ENCODE results near the gene C3orf80.

C3orf80 gene

DNA sequence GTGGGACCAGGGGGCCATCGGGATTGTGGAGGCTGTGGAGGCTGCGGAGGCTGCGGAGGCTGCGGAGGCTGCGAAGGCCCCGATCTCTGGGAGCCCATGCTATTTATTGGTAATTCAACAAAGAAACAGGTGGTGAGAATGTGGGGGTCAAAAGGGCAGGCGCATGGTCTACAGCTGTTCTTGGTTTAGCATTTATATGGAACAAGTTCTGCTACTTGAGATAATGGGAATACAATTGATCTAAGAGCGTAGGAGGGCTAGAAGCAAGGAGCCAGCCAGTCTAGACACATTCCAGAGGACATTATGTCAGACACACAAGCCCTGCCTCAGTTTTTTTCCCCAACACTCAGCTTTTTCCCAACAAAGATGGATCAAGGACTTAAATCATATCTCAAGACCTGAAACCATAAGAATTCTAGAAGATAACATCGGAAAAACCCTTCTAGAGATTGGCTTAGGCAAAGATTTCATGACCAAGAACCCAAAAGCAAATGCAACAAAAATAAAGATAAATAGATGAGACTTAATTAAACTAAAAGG lies 20.1 kb downstream of the C3orf80 start:
- Histone ChIP-seq H2BK5ac (ENCODE audit: low read depth, low read length, poor library complexity, severe bottlenecking) (no peak overlapping the region), H4K8ac (ENCODE audit: low read length) (no peak overlapping the region), H3K4me2 (ENCODE audit: low read length, poor library complexity, severe bottlenecking) (no peak overlapping the region), H3K36me3 (ENCODE audit: control insufficient read depth in 1 of 2, insufficient read depth in 2 of 2, low read depth in 1 of 2, low read length in 2 of 2) (no peaks in the 10 kb centered on the region), H3K14ac (ENCODE audit: low read length in 2 of 2) (no peak overlapping the region), H4K91ac (ENCODE audit: low read length) (no peak overlapping the region), H3K23ac (ENCODE audit: low read length in 2 of 2) (no peak overlapping the region), H3K4ac (ENCODE audit: low read depth in 1 of 2, low read length in 2 of 2) (no peak overlapping the region), H2AK5ac (ENCODE audit: low read length, severe bottlenecking) (no peak overlapping the region), H2BK12ac (ENCODE audit: low read length in 2 of 2) (no peak overlapping the region), H3K9ac (ENCODE audit: low read length) (no peak overlapping the region), H3K27me3 (ENCODE audit: control insufficient read depth in 1 of 2, insufficient read depth in 1 of 2, low read length in 2 of 2) (no peaks in the 10 kb centered on the region), H3K79me1 (replicated peaks; ENCODE audit: low read length, poor library complexity, severe bottlenecking) (no peaks in the 10 kb centered on the region), H2BK120ac (ENCODE audit: low read depth, low read length) (no peak overlapping the region), H3K18ac (ENCODE audit: low read depth in 1 of 2, low read length in 2 of 2) (no peak overlapping the region), H3K4me1 (ENCODE audit: control insufficient read depth, insufficient read depth, low read depth, low read length) (no peaks in the 10 kb centered on the region), H3K9me3 (ENCODE audit: control insufficient read depth, low read length) (no peaks in the 10 kb centered on the region), H2BK15ac (ENCODE audit: low read depth, poor library complexity, severe bottlenecking) (no peak overlapping the region), H3K4me3 (ENCODE audit: insufficient read depth in 1 of 2, low read depth in 1 of 2, low read length in 2 of 2) (no peak overlapping the region), H2AFZ (ENCODE audit: low read depth, low read length) (no peak overlapping the region), H3K27ac (ENCODE audit: low read length, poor library complexity, severe bottlenecking) (no peak overlapping the region)
- WGBS, result 94% methylated on average over 8 of the region's 9 CpGs
- no peak for DNase-seq

DNA sequence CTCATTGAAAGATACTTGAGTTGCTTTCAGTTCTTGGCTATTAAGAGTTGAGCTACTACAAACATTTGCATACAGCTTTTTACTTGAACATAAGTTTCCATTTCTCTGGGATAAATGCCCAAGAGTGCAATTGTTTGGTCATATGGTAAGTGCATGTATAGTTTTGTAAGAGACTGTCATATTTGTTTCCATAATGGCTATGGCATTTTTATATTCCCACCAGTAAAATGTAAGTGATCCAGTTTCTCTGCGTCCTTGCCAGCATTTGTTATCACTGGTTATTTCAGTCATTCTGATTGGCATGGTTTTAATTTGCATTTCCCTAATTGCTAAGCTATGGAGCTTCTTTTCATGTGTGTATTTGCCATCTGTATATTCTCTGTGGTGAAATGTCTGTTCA lies 22.5 kb downstream of the C3orf80 start:
- no peak overlapping the region for H2BK15ac ChIP-seq (ENCODE audit: low read depth, poor library complexity, severe bottlenecking)
- no peak overlapping the region for H2AFZ ChIP-seq (ENCODE audit: low read depth, low read length)
- no peak overlapping the region for H3K18ac ChIP-seq (ENCODE audit: low read depth in 1 of 2, low read length in 2 of 2)
- no peak overlapping the region for H2BK120ac ChIP-seq (ENCODE audit: low read depth, low read length)
- no peak overlapping the region for H3K4me2 ChIP-seq (ENCODE audit: low read length, poor library complexity, severe bottlenecking)
- H3K14ac ChIP-seq (ENCODE audit: low read length in 2 of 2), result no peak overlapping the region
- H3K4me1 ChIP-seq (ENCODE audit: control insufficient read depth, insufficient read depth, low read depth, low read length), result no peaks in the 10 kb centered on the region
- no peak overlapping the region for H3K4me3 ChIP-seq (ENCODE audit: insufficient read depth in 1 of 2, low read depth in 1 of 2, low read length in 2 of 2)
- H2BK5ac ChIP-seq (ENCODE audit: low read depth, low read length, poor library complexity, severe bottlenecking), result no peak overlapping the region
- no peak for DNase-seq
- H3K23ac ChIP-seq (ENCODE audit: low read length in 2 of 2), result no peak overlapping the region
- whole genome bisulfite sequencing, result 89% methylated on average over 1 of the region's 1 CpG
- H2AK5ac ChIP-seq (ENCODE audit: low read length, severe bottlenecking), result no peak overlapping the region
- no peaks in the 10 kb centered on the region for H3K9me3 ChIP-seq (ENCODE audit: control insufficient read depth, low read length)
- no peak overlapping the region for H3K27ac ChIP-seq (ENCODE audit: low read length, poor library complexity, severe bottlenecking)
- H4K91ac ChIP-seq (ENCODE audit: low read length), result no peak overlapping the region
- no peaks in the 10 kb centered on the region for H3K79me1 ChIP-seq (replicated peaks; ENCODE audit: low read length, poor library complexity, severe bottlenecking)
- H3K4ac ChIP-seq (ENCODE audit: low read depth in 1 of 2, low read length in 2 of 2), result no peak overlapping the region
- no peak overlapping the region for H4K8ac ChIP-seq (ENCODE audit: low read length)
- no peaks in the 10 kb centered on the region for H3K27me3 ChIP-seq (ENCODE audit: control insufficient read depth in 1 of 2, insufficient read depth in 1 of 2, low read length in 2 of 2)
- no peak overlapping the region for H2BK12ac ChIP-seq (ENCODE audit: low read length in 2 of 2)
- no peaks in the 10 kb centered on the region for H3K36me3 ChIP-seq (ENCODE audit: control insufficient read depth in 1 of 2, insufficient read depth in 2 of 2, low read depth in 1 of 2, low read length in 2 of 2)
- H3K9ac ChIP-seq (ENCODE audit: low read length), result no peak overlapping the region

DNA sequence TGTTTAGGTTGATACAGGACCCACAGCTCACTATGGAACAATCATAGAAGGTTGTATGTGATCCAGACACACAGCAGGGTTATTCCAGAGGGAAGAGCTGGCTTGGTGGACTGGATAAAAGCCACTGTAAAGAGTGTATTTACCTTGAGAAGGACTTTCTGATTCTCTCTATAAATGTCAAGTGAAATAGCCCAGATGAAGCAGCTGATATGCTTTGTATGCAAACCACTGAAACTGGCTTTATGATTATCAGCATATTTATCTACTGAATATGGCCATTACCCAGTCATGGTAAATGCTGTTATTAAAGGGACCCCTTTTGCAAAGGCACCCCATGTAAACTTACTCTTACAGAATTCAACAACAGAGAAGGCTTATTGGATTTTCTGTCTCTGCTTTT lies 28.1 kb downstream of the C3orf80 start:
- Histone ChIP-seq H2BK12ac (ENCODE audit: low read length in 2 of 2) (no peak overlapping the region), H3K9ac (ENCODE audit: low read length) (no peak overlapping the region), H3K9me3 (ENCODE audit: control insufficient read depth, low read length) (no peaks in the 10 kb centered on the region), H3K4me3 (ENCODE audit: insufficient read depth in 1 of 2, low read depth in 1 of 2, low read length in 2 of 2) (no peak overlapping the region), H2BK15ac (ENCODE audit: low read depth, poor library complexity, severe bottlenecking) (no peak overlapping the region), H3K4ac (ENCODE audit: low read depth in 1 of 2, low read length in 2 of 2) (no peak overlapping the region), H2BK5ac (ENCODE audit: low read depth, low read length, poor library complexity, severe bottlenecking) (no peak overlapping the region), H3K14ac (ENCODE audit: low read length in 2 of 2) (no peak overlapping the region), H4K8ac (ENCODE audit: low read length) (no peak overlapping the region), H3K79me1 (replicated peaks; ENCODE audit: low read length, poor library complexity, severe bottlenecking) (no peaks in the 10 kb centered on the region), H3K18ac (ENCODE audit: low read depth in 1 of 2, low read length in 2 of 2) (no peak overlapping the region), H2BK120ac (ENCODE audit: low read depth, low read length) (no peak overlapping the region), H3K36me3 (ENCODE audit: control insufficient read depth in 1 of 2, insufficient read depth in 2 of 2, low read depth in 1 of 2, low read length in 2 of 2) (peaks cover 2 to 33% of the 10 kb centered on the region in 2 experiments), H2AK5ac (ENCODE audit: low read length, severe bottlenecking) (no peak overlapping the region), H3K4me1 (ENCODE audit: control insufficient read depth, insufficient read depth, low read depth, low read length) (no peaks in the 10 kb centered on the region), H3K23ac (ENCODE audit: low read length in 2 of 2) (no peak overlapping the region), H3K27me3 (ENCODE audit: control insufficient read depth in 1 of 2, insufficient read depth in 1 of 2, low read length in 2 of 2) (no peaks in the 10 kb centered on the region), H3K27ac (ENCODE audit: low read length, poor library complexity, severe bottlenecking) (no peak overlapping the region), H2AFZ (ENCODE audit: low read depth, low read length) (no peak overlapping the region), H4K91ac (ENCODE audit: low read length) (no peak overlapping the region), H3K4me2 (ENCODE audit: low read length, poor library complexity, severe bottlenecking) (no peak overlapping the region)
- no peak for DNase-seq

GRCh38 chr3:160257606-160258005 lies 32.4 kb downstream of the C3orf80 start:
- no peak overlapping the region for H3K18ac ChIP-seq (ENCODE audit: low read depth in 1 of 2, low read length in 2 of 2)
- no peaks in the 10 kb centered on the region for H3K27me3 ChIP-seq (ENCODE audit: control insufficient read depth in 1 of 2, insufficient read depth in 1 of 2, low read length in 2 of 2)
- peaks cover 2 to 48% of the 10 kb centered on the region in 2 experiments for H3K36me3 ChIP-seq (ENCODE audit: control insufficient read depth in 1 of 2, insufficient read depth in 2 of 2, low read depth in 1 of 2, low read length in 2 of 2)
- no peak overlapping the region for H2BK120ac ChIP-seq (ENCODE audit: low read depth, low read length)
- H3K9ac ChIP-seq (ENCODE audit: low read length), result no peak overlapping the region
- H3K23ac ChIP-seq (ENCODE audit: low read length in 2 of 2), result no peak overlapping the region
- H2BK12ac ChIP-seq (ENCODE audit: low read length in 2 of 2), result no peak overlapping the region
- H2BK5ac ChIP-seq (ENCODE audit: low read depth, low read length, poor library complexity, severe bottlenecking), result no peak overlapping the region
- H4K91ac ChIP-seq (ENCODE audit: low read length), result no peak overlapping the region
- no peak overlapping the region for H3K14ac ChIP-seq (ENCODE audit: low read length in 2 of 2)
- H3K4ac ChIP-seq (ENCODE audit: low read depth in 1 of 2, low read length in 2 of 2), result no peak overlapping the region
- H2AFZ ChIP-seq (ENCODE audit: low read depth, low read length), result no peak overlapping the region
- H2BK15ac ChIP-seq (ENCODE audit: low read depth, poor library complexity, severe bottlenecking), result no peak overlapping the region
- no peak overlapping the region for H2AK5ac ChIP-seq (ENCODE audit: low read length, severe bottlenecking)
- 94% methylated on average over 2 of the region's 2 CpGs for WGBS
- H3K9me3 ChIP-seq (ENCODE audit: control insufficient read depth, low read length), result no peaks in the 10 kb centered on the region
- no peaks in the 10 kb centered on the region for H3K4me1 ChIP-seq (ENCODE audit: control insufficient read depth, insufficient read depth, low read depth, low read length)
- no peaks in the 10 kb centered on the region for H3K79me1 ChIP-seq (replicated peaks; ENCODE audit: low read length, poor library complexity, severe bottlenecking)
- no peak overlapping the region for H3K4me3 ChIP-seq (ENCODE audit: insufficient read depth in 1 of 2, low read depth in 1 of 2, low read length in 2 of 2)
- H4K8ac ChIP-seq (ENCODE audit: low read length), result no peak overlapping the region
- no peak overlapping the region for H3K4me2 ChIP-seq (ENCODE audit: low read length, poor library complexity, severe bottlenecking)
- no peak overlapping the region for H3K27ac ChIP-seq (ENCODE audit: low read length, poor library complexity, severe bottlenecking)
- no peak for DNase-seq

Data from mesenchymal stem cell (in vitro differentiated cells and primary cell).